Right lobe of liver (tissue), 6 donors: ENCODE data around the gene TIGAR. TPM values are rescaled to one million over a fixed set of nuclear protein-coding genes. Genes with fewer than 3 reads are reported as not detected.

Experiments
- ATAC-seq, 4 donors: fragments of 200-7000 bp; cut with Tn5 transposase; one replicate each; pipeline ENCODE4 v1.9.1; 2020; ENCODE audit warnings: mild to moderate bottlenecking in 4 of 4, moderate library complexity in 4 of 4
- DNase-seq, 3 donors: peaks; one replicate each; pipeline ENCODE4 v3.0.0-alpha.2; 2020
- H3K27ac ChIP-seq, 3 donors: fragments of 200-600 bp; one replicate each; pipeline ENCODE4 v1.8.0; 2022
- H3K27me3 ChIP-seq, 2 donors: fragments of 200-600 bp; one replicate each; pipeline ENCODE4 v1.8.0; 2022
- H3K36me3 ChIP-seq, 4 donors: fragments of 200-600 bp; sonication (generic) in 1 of 4; one replicate each; pipeline versions ENCODE4 v1.5.1 to v1.8.0; 2017 to 2022; ENCODE audit warnings: control low read depth in 1 of 4
- H3K4me1 ChIP-seq, 4 donors: fragments of 200-600 bp; sonication (generic) in 1 of 4; one replicate each; pipeline versions ENCODE4 v1.5.1 to v1.8.0; 2017 to 2022; ENCODE audit warnings: control low read depth in 1 of 4
- H3K4me3 ChIP-seq, 3 donors: fragments of 200-600 bp; one replicate each; pipeline ENCODE4 v1.8.0; 2022
- H3K9me3 ChIP-seq, 4 donors: fragments of 200-600 bp; sonication (generic) in 1 of 4; one replicate each; pipeline versions ENCODE4 v1.5.1 to v1.8.0; 2017 to 2022; ENCODE audit warnings: control low read depth in 1 of 4
- CTCF ChIP-seq, 4 donors: fragments of 200-600 bp in 3 of 4; fragments of 450-650 bp in 1 of 4; IDR thresholded peaks; one replicate each; pipeline versions ENCODE4 v1.5.1 to v1.8.0; 2016 to 2022; ENCODE audit warnings: antibody characterized with exemption in 4 of 4, mild to moderate bottlenecking in 2 of 4
- POLR2A ChIP-seq: fragments of 450-650 bp; IDR thresholded peaks from one replicate; pipeline ENCODE4 v1.6.1; 2017; ENCODE audit warnings: antibody characterized with exemption, mild to moderate bottlenecking
- WGBS: methylation state at CpG from one replicate; pipeline ENCODE4 v1.1.6; 2018; ENCODE audit warnings: low coverage, low lambda C conversion rate; ENCODE audit not compliant: insufficient coverage; ENCODE audit errors: missing lambda C conversion rate; 5-methylcytosine and 5-hydroxymethylcytosine counted together
- intact Hi-C, 2 donors: fragments of 100-400 bp; cut with DNase I; formaldehyde crosslinking; loops; one replicate each; pipeline versions ENCODE4 v1.11.2 to v1.14.1; 2022
- total RNA-seq, 6 experiments: library from RNA; depleted of rRNA in 2 of 6; stranded (reverse); fragments of >200 nt in 2 of 6; fragmentation: NEBNext Ultra II Directional in 3 of 6; extraction: Animal tissue kit (Norgen Biotek cat#: 25700) in 3 of 6; gene quantifications; one replicate each; pipeline versions ENCODE4 v1.1.0 to v1.2.4, GENCODE V29; 2016 to 2023
- donor health status: DM: no; HTN: yes; CAD: no.
- donor health status: DM: no; HTN: no; CAD: no.
- donor health status: DM: no; HTN: no; CAD: no.
- donor health status: DM: no; HTN: yes; CAD: no.
- donor health status: DM: no; HTN: yes; CAD: no.

Gene TIGAR
- total RNA-seq, 6 experiments from 2014 or later, result 4.0 to 9.1 (median 5.1) TPM

DNA sequence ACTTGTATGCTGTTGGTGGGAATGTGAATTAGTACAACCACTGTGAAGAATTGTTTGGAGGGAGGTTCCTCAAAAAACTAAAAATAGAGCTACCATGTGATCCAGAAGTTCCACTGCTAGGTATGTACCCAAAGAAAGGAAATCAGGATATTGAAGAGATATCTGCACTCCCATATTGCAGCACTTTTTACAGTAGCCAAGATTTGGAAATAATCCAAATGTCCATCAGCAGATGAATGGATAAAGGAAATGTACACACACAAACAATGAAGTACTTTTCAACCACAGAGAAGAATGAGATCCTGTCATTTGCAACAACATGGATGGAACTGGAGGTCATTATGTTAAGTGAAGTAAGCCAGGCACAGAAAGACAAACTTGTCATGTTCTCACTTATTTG, 25.9 kb downstream of the TIGAR start:
- ATAC-seq, result no peak
- DNase-seq, result no peak
- H3K36me3 ChIP-seq, result peaks cover 0 to 8% (median 0%) of the 10 kb centered on the region in 4 donors
- TF ChIP-seq POLR2A (no peak), CTCF (IDR thresholded peaks at IDR 0.05) (no peak)
- H3K9me3 ChIP-seq, result no peaks in the 10 kb centered on the region
- no peaks in the 10 kb centered on the region for H3K27me3 ChIP-seq
- H3K4me3 ChIP-seq, result no peak overlapping the region
- no peak overlapping the region for H3K27ac ChIP-seq
- intact Hi-C loops, result no loop called here
- H3K4me1 ChIP-seq, result no peaks in the 10 kb centered on the region

GRCh38 chr12:4353785-4354208, 32.8 kb downstream of the TIGAR start:
- TF ChIP-seq POLR2A (no peak), CTCF (IDR thresholded peaks at IDR 0.05) (peak; percentile 25 to 55 (median 54))
- no peak overlapping the region for H3K27ac ChIP-seq
- H3K36me3 ChIP-seq, result peaks cover 0 to 12% (median 4%) of the 10 kb centered on the region in 4 donors
- H3K27me3 ChIP-seq, result no peaks in the 10 kb centered on the region
- peak; percentile 42 to 64 (median 46) for ATAC-seq
- H3K9me3 ChIP-seq, result no peaks in the 10 kb centered on the region
- no peak overlapping the region for H3K4me3 ChIP-seq
- no peak for DNase-seq
- 44% methylated on average over 3 of the region's 4 CpGs for WGBS
- intact Hi-C loops, result no loop called here
- no peaks in the 10 kb centered on the region for H3K4me1 ChIP-seq

DNA sequence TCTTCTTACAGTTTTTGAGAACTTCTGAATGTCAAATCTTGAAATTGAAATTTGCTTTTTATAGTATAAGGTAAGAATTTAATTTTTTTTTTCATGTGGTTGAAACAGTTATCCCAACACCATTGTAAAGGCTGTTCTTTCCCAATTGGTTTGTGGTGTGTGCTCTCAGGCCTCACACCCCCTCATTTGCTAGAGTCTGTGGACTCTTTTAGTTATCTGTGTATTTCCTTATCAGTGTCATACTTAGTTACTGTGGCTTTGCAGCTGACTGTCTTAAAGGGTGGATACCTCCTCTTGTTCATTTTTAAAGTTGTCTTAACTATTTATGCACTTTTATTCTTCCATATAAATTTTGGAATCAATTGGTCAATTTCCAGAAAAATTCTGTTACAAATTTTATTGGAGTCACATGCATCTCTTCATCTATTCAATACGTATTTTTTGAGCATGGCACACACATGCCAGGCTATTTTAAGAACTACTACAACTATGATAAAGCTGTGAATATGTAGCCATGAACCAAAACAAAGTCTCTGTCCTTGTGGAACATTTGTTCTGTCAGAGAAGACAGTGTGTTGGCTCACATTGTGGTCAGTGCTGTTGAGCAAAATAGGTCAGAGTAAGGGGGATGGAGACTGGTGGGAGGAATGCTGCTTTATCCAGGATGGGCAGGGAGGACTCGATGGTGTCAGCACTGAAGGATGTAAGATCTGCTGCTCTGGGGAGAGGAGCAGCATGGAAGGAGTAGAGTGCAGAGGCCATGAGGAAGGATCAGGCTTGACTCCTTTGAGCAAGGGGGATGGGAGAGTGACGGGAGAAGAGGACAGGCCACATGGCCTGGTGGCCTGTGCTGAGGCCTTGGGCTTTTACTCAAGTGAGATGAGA, 34.4 kb downstream of the TIGAR start:
- H3K9me3 ChIP-seq, result peaks cover 0 to 4% (median 0%) of the 10 kb centered on the region in 4 donors
- H3K4me3 ChIP-seq, result no peak overlapping the region
- intact Hi-C loops, result no loop called here
- no peaks in the 10 kb centered on the region for H3K4me1 ChIP-seq
- no peak for DNase-seq
- no peak for ATAC-seq
- TF ChIP-seq CTCF (IDR thresholded peaks at IDR 0.05) (no peak), POLR2A (no peak)
- H3K27ac ChIP-seq, result no peak overlapping the region
- no peaks in the 10 kb centered on the region for H3K27me3 ChIP-seq
- 63% methylated on average over 3 of the region's 3 CpGs for WGBS
- H3K36me3 ChIP-seq, result peaks cover 0 to 8% (median 4%) of the 10 kb centered on the region in 4 donors

DNA sequence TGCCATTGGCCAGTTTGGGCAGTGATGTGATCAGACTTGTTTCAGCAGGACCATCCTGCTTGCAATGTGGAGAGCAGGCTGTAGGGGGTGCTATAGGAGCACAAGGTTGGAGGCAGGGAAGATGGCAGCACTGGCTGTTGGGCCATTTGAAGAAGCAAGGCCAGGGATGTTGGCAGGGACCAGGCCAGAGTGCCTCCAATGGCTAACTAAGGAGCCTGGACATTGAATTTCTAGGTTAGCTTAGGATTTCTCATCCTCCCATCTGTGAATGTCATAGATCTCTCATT, 35.0 kb downstream of the TIGAR start:
- no peak for DNase-seq
- TF ChIP-seq POLR2A, result no peak
- peak in 1 of 4 donors; percentile 27 for TF ChIP-seq CTCF (IDR thresholded peaks at IDR 0.05)

More for the DNA sequence above, 35.0 kb downstream of the TIGAR start:
- no peaks in the 10 kb centered on the region for H3K4me1 ChIP-seq
- intact Hi-C loops, result no loop called here
- H3K4me3 ChIP-seq, result no peak overlapping the region
- H3K36me3 ChIP-seq, result peaks cover 0 to 8% (median 4%) of the 10 kb centered on the region in 4 donors
- no peaks in the 10 kb centered on the region for H3K27me3 ChIP-seq
- ATAC-seq, result no peak
- no peak overlapping the region for H3K27ac ChIP-seq
- H3K9me3 ChIP-seq, result peaks cover 0 to 4% (median 0%) of the 10 kb centered on the region in 4 donors
